Frontal cortex (tissue), 4 donors: ENCODE measurements around the gene KIR3DL3. TPM values are rescaled to one million over a fixed set of nuclear protein-coding genes. Genes with fewer than 3 reads are reported as not detected.
A peak's percentile ranks its signal among the peaks of the same experiment; 100 is the strongest.
"Not testable (repeated sequence)": the region's sequence is repeated elsewhere in the genome, so short reads cannot be mapped to it uniquely, and the experiment has no call there.

ENCODE experiments used
- DNase-seq, 2 donors: peaks; one replicate each; pipeline ENCODE4 v3.0.0; 2012; ENCODE audit warnings: low spot score in 2 of 2
- FAIRE-seq: peaks from 2 replicates; lab custom pipeline; 2012; peaks lifted over from hg19 to GRCh38; lab: Jason Lieb, UNC
- total RNA-seq: library from RNA; depleted of rRNA; stranded (reverse); fragments of >200 nt; gene quantifications from one replicate; pipeline ENCODE4 v1.2.3, GENCODE V29; 2014
- donor health status: control.
- donor health status: control.
- donor health status: control.

The KIR3DL3 gene
- total RNA-seq: not detected

GRCh38 chr19:54724142-54724541 lies at the start of gene KIR3DL3:
TSS of gene KIR3DL3 (plus strand) at chr19:54724442. CDS start at chr19:54724497, 55 bp downstream.
- no peak for DNase-seq
- FAIRE-seq: no peak

- peak; percentile 33 for FAIRE-seq
- DNase-seq: peak; percentile 13 to 42
These were observed 47.9 kb upstream of the KIR3DL3 start for GRCh38 chr19:54676210-54676834.

- DNase-seq: no peak
- FAIRE-seq: no peak
These were observed 47.0 kb upstream of the KIR3DL3 start for GRCh38 chr19:54677217-54677616.

- FAIRE-seq, DNase-seq: not testable (repeated sequence)
These were observed 42.6 kb upstream of the KIR3DL3 start for GRCh38 chr19:54681596-54681995.

GRCh38 chr19:54682306-54682856 lies 41.9 kb upstream of the KIR3DL3 start:
- DNase-seq: no peak
- FAIRE-seq: no peak

- DNase-seq: no peak
- no peak for FAIRE-seq
These were observed 39.7 kb upstream of the KIR3DL3 start for GRCh38 chr19:54684527-54684926.

- FAIRE-seq (no peak), DNase-seq (no peak)
These were observed 32.5 kb upstream of the KIR3DL3 start for GRCh38 chr19:54691582-54692297.

GRCh38 chr19:54692298-54692615 lies 32.0 kb upstream of the KIR3DL3 start:
- FAIRE-seq (no peak), DNase-seq (no peak)

- DNase-seq (no peak), FAIRE-seq (no peak)
These were observed 29.6 kb upstream of the KIR3DL3 start for GRCh38 chr19:54694648-54695047.

- no peak for DNase-seq
- no peak for FAIRE-seq
These were observed 28.1 kb upstream of the KIR3DL3 start for GRCh38 chr19:54696117-54696548.

- DNase-seq (no peak), FAIRE-seq (no peak)
These were observed 27.5 kb upstream of the KIR3DL3 start for GRCh38 chr19:54696766-54697165.

GRCh38 chr19:54697716-54698115 lies 26.5 kb upstream of the KIR3DL3 start:
- not testable (repeated sequence) for DNase-seq, FAIRE-seq

- no peak for FAIRE-seq
These were observed 19.3 kb upstream of the KIR3DL3 start for GRCh38 chr19:54704928-54705327.

GRCh38 chr19:54707962-54708361 lies 16.3 kb upstream of the KIR3DL3 start:
- FAIRE-seq: no peak

More at GRCh38 chr19:54704928-54705327, 19.3 kb upstream of the KIR3DL3 start:
- no peak for DNase-seq

GRCh38 chr19:54708781-54709180 lies 15.5 kb upstream of the KIR3DL3 start:
- DNase-seq (no peak), FAIRE-seq (no peak)

More at GRCh38 chr19:54707962-54708361, 16.3 kb upstream of the KIR3DL3 start:
- no peak for DNase-seq

GRCh38 chr19:54709212-54709948 lies 14.9 kb upstream of the KIR3DL3 start:
- no peak for FAIRE-seq
- no peak for DNase-seq

- FAIRE-seq: not testable (repeated sequence)
These were observed 14.3 kb upstream of the KIR3DL3 start for GRCh38 chr19:54709956-54710355.

GRCh38 chr19:54724644-54725043 lies 402 bp downstream of the KIR3DL3 start:
- no peak for FAIRE-seq
- no peak for DNase-seq

More at GRCh38 chr19:54709956-54710355, 14.3 kb upstream of the KIR3DL3 start:
- DNase-seq: not testable (repeated sequence)

- DNase-seq (no peak), FAIRE-seq (no peak)
These were observed 1.1 kb downstream of the KIR3DL3 start for GRCh38 chr19:54725321-54725720.

GRCh38 chr19:54727562-54727961 lies 3.3 kb downstream of the KIR3DL3 start:
- DNase-seq: no peak
- FAIRE-seq: no peak
